Stimulated activated naive CD8-positive, alpha-beta T cell treated with anti-CD3 and anti-CD28 coated beads, Interleukin-15, amount 100 ng/mL, for 72 hours (primary cell): ENCODE data around the gene TEX30.

ENCODE experiments used
- ATAC-seq: fragments of 150-1000 bp; cut with Tn5 transposase; 2 replicates; pipeline ENCODE4 v1.10.0; 2021; ENCODE audit warnings: mild to moderate bottlenecking, moderate library complexity
- DNase-seq, 2 donors: peaks; one replicate each; pipeline ENCODE4 v3.0.0; 2021 to 2022
- H3K27ac Mint-ChIP-seq, 2 donors: one replicate each; pipeline ENCODE4 v1.8.0; 2022; ENCODE audit warnings: mild to moderate bottlenecking in 2 of 2, mixed read lengths in 2 of 2, moderate library complexity in 2 of 2
- H3K27me3 Mint-ChIP-seq: one replicate; pipeline ENCODE4 v1.8.0; 2022; ENCODE audit warnings: mixed read lengths
- H3K4me1 Mint-ChIP-seq: one replicate; pipeline ENCODE4 v1.8.0; 2022; ENCODE audit warnings: mild to moderate bottlenecking, mixed read lengths
- H3K4me3 Mint-ChIP-seq, 2 donors: one replicate each; pipeline ENCODE4 v1.8.0; 2022; ENCODE audit warnings: mild to moderate bottlenecking in 2 of 2, mixed read lengths in 2 of 2, moderate library complexity in 1 of 2
- H3K9me3 Mint-ChIP-seq, 2 donors: one replicate each; pipeline ENCODE4 v1.8.0; 2022; ENCODE audit warnings: mixed read lengths in 2 of 2

The TEX30 gene

DNA sequence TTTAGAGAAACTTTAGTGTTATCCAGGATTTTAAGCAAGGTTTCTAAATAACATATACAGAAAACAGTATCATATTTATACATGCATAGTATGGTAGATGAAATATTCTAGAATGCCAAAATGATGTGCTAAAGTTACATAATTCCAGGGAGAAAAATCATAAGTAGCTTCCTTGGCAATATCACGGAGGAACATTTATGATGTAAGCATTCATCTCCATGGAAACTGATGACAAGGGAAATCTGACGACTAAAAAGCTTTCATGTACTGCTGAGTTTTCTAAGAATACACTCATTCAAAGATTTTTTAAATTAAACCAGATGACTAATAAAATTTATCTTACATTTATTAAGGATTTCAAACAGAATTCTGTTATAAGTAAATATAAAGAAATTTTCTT, 4.7 kb downstream of the TEX30 start:
- no peak overlapping the region for H3K4me3 Mint-ChIP-seq
- DNase-seq: no peak
- no peaks in the 10 kb centered on the region for H3K27me3 Mint-ChIP-seq
- H3K27ac Mint-ChIP-seq: no peak overlapping the region
- no peaks in the 10 kb centered on the region for H3K9me3 Mint-ChIP-seq
- no peak for ATAC-seq
- H3K4me1 Mint-ChIP-seq: peaks cover 37% of the 10 kb centered on the region

DNA sequence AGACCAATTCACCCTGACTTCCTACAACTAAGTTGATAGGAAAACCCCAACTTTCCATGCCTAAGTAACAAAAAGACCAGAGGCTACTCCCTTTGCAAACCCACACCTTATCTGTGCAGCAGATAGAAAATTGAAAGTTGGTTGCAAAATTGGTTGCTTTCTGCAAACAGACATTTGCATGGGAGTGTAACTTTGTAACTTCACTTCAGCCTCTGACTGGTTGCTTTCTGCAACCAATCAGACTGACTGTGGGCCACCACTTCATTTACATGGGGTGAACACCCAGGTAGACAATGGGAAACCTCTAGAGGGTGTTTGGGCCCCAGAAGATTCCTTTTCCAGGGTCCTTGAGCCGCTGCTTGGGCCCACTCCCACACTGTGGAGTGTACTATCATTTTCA, 9.8 kb downstream of the TEX30 start:
- Mint-ChIP-seq H3K4me1 (no peaks in the 10 kb centered on the region), H3K27me3 (no peaks in the 10 kb centered on the region), H3K4me3 (no peak overlapping the region), H3K9me3 (no peaks in the 10 kb centered on the region), H3K27ac (no peak overlapping the region)
- no peak for ATAC-seq
- DNase-seq: no peak

DNA sequence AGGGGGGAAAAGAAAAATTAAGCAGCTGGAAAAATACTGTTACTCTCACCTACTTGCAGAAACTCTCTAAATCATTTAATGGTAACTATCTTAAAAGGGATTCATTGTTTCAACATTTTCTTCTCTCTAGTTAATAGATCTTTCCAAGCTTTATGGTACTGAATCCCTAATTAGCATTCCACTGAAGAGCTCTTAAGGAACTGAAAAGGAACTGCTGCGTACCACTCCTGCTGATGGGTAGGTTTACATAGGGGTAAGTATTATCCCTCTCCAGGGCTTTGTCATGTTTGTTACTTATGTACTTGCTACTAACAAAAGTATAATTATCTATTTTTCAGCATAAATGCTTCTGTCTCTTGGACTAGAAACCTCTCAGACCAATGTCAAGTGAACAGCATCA, 12.5 kb downstream of the TEX30 start:
- H3K9me3 Mint-ChIP-seq: no peaks in the 10 kb centered on the region
- ATAC-seq (no peak), DNase-seq (no peak)
- no peaks in the 10 kb centered on the region for H3K27me3 Mint-ChIP-seq
- H3K4me3 Mint-ChIP-seq: no peak overlapping the region
- no peak overlapping the region for H3K27ac Mint-ChIP-seq
- H3K4me1 Mint-ChIP-seq: no peaks in the 10 kb centered on the region

DNA sequence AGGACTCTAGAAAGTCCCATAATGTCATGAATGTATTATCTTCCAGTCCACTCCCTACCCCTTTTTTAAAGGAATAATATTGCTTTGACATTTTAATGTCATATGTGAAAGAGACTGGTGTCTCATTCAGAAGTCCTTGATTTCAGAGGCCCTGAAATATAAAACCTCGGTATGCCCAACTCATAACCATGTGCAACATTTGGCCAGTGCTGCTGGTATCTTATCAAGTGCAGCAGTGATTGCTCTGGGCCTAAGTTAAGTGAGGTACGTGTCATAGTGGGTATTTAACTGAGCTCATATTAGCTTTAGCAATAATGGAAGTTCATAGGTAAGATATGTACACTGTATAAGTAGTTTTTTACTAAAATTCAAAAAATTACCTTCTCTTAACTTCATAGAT, 14.7 kb downstream of the TEX30 start:
- DNase-seq: no peak
- no peaks in the 10 kb centered on the region for H3K4me1 Mint-ChIP-seq
- no peaks in the 10 kb centered on the region for H3K27me3 Mint-ChIP-seq
- no peak overlapping the region for H3K27ac Mint-ChIP-seq
- H3K4me3 Mint-ChIP-seq: no peak overlapping the region
- H3K9me3 Mint-ChIP-seq: no peaks in the 10 kb centered on the region
- ATAC-seq: no peak

DNA sequence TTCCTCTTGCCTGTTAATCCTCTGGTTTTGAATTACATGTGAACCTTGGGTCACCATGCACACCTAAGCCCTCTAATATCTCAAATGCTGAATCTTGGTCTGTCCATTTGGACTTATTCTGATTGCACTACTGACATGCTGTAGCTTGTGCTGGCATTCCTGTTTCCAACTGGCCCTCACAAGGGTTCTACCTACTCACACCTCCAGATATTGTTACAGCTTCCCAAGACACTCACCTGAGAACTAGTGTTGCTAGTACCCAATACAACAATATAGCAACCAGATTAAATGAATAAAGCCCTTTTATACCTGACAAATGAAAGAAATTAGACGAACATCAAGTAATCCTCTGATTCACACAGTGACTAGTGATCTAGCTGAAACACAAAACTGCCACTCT, 16.6 kb downstream of the TEX30 start:
- Mint-ChIP-seq H3K27me3 (no peaks in the 10 kb centered on the region), H3K27ac (no peak overlapping the region), H3K4me3 (no peak overlapping the region), H3K4me1 (no peaks in the 10 kb centered on the region), H3K9me3 (peaks cover 0 to 5% of the 10 kb centered on the region in 2 donors)
- DNase-seq (no peak), ATAC-seq (no peak)

DNA sequence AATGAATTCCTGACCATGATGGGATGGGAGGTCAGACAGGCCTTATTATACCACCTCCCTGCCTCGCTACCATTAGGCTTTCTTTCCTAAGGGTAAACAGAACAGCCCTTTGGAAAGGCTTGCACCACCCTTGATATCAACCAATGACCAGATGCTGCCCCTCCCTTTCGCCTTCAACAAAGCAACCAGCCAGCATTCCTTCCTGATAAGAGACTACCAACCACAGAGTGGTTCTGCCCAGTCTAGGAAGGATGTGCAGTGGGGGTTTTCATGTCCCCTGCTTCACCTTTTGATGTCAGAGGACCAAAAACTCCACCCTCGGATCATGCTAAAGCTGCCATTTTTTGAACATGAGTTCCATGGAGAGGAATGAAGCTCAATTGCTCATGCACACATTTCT, 21.7 kb downstream of the TEX30 start:
- Mint-ChIP-seq H3K4me3 (no peak overlapping the region), H3K9me3 (peaks cover 10 to 11% of the 10 kb centered on the region in 2 donors), H3K4me1 (no peaks in the 10 kb centered on the region), H3K27me3 (peaks cover 19% of the 10 kb centered on the region), H3K27ac (no peak overlapping the region)
- no peak for ATAC-seq
- DNase-seq: no peak

DNA sequence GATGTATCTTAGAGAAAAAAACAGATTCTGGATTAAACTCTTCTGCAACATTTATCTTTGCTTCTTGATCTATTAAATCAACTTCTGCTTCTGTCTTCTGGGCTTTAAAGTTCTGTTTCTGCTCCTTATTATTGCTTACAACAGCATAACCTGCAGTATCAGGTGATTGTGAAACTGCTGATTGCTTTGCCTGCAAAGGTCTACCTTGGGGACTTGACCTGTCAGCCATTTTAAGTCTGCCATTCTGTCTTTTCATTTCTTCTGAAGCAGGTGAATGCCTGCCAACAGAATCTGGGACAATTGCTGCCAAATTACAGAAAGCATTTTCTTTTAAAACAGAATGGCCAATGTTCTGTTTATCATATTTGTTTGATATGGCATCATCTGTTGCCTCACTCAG, 31.1 kb downstream of the TEX30 start:
- H3K27me3 Mint-ChIP-seq: peaks cover 56% of the 10 kb centered on the region
- H3K4me3 Mint-ChIP-seq: no peak overlapping the region
- H3K4me1 Mint-ChIP-seq: no peaks in the 10 kb centered on the region
- ATAC-seq (no peak), DNase-seq (no peak)
- H3K27ac Mint-ChIP-seq: no peak overlapping the region
- H3K9me3 Mint-ChIP-seq: peaks cover 1 to 21% of the 10 kb centered on the region in 2 donors

DNA sequence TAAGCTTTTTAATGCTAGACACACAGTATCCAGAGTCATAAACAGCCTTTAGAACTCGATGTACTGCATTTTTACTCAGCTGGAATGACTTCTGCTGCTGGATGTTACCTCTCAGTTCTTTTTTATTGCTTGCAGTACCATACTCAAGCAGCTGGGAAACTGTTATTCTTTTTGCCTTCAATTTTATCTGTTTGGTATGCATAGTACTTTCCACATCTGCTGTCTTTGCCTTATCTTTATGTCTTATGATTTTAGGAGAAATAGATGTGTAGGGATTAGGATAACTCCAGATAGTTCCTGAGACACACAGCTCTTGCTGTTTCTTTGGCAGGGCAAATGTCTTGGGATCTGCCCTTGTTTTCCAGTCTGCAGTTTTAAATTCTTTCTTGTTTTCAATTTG, 31.5 kb downstream of the TEX30 start:
- Mint-ChIP-seq H3K27ac (no peak overlapping the region), H3K27me3 (peaks cover 53% of the 10 kb centered on the region), H3K4me3 (no peak overlapping the region), H3K4me1 (no peaks in the 10 kb centered on the region), H3K9me3 (peaks cover 0 to 20% of the 10 kb centered on the region in 2 donors)
- ATAC-seq (no peak), DNase-seq (no peak)

DNA sequence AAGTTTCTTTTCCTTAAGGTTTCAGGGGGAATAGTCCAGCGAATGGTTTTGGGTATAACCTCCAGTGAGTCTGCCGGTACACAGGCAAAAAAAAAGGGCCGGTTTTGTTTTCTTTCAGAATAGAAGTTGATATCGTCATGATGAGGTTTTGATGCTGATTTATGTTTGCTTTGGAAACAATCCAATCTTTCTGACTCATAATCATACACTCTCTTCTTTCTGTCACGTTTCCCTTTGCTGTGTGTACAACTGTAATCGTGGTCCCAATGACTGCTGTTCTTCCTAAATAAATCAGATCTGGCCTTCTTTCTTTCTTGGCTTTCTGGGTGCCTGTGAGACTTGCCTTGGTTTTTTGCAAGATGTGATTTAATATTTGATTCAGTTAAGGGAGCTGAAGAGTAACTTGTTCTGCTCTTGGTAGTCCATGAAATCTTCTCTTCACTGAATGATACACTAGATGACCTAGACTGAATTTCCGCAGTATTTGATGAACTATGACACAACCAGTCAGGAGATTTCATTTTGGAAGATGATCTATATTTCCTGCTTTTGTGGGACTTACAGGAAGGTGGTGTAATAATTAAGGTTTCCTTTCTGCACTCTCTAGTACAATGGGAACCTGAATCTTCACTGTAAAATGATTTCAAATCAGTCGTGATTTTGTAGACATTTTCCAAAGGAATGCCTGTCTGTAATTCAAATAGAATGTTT, 43.9 kb downstream of the TEX30 start:
- DNase-seq (no peak), ATAC-seq (peak; percentile 23)
- H3K27ac Mint-ChIP-seq: no peak overlapping the region
- peaks cover 4% of the 10 kb centered on the region for H3K4me1 Mint-ChIP-seq
- no peak overlapping the region for H3K4me3 Mint-ChIP-seq
- H3K27me3 Mint-ChIP-seq: no peaks in the 10 kb centered on the region
- H3K9me3 Mint-ChIP-seq: no peaks in the 10 kb centered on the region

DNA sequence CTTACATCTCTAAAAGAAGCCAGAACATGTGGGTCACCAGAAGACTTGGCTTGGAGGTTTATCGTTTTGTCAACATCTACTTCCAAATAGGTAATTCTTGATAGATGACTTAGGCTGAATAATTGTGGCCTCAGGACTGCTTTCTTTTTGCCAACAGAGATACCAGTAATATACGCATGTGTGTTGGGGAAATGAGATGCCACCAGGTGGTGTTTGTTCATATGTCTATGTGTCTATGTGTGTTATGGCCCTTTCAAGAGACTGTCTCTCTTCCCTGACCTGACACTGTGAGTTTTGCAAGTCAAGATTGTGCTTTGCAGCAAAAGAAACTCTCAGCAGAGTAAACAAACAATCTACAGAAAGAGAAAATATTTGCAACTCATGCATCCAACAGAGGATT, 47.2 kb downstream of the TEX30 start:
- no peak for DNase-seq
- H3K4me1 Mint-ChIP-seq: peaks cover 4% of the 10 kb centered on the region
- H3K9me3 Mint-ChIP-seq: no peaks in the 10 kb centered on the region
- H3K4me3 Mint-ChIP-seq: no peak overlapping the region
- H3K27ac Mint-ChIP-seq: no peak overlapping the region
- no peak for ATAC-seq
- peaks cover 12% of the 10 kb centered on the region for H3K27me3 Mint-ChIP-seq

DNA sequence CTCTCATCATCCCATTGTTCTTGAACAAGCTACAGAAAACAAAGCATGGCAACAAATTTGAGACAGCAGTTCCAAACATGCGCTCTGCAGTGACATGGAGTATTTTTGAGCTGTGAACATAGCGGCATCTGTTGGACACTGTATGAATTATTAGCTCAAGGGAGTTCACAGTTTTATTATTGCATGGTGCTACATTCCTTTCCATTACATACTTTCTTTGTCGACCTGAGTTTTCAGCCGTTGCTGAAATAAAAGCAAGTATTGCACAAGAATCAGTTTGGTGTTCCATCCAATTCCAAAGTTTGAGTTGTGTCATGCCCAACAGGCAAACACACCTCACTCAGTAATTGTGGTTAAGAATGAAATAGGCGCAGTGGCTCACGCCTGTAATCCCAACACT, 48.7 kb downstream of the TEX30 start:
- H3K4me3 Mint-ChIP-seq: no peak overlapping the region
- no peaks in the 10 kb centered on the region for H3K9me3 Mint-ChIP-seq
- ATAC-seq: peak; percentile 69
- no peak for DNase-seq
- peaks cover 12% of the 10 kb centered on the region for H3K27me3 Mint-ChIP-seq
- no peak overlapping the region for H3K27ac Mint-ChIP-seq
- peaks cover 4% of the 10 kb centered on the region for H3K4me1 Mint-ChIP-seq

DNA sequence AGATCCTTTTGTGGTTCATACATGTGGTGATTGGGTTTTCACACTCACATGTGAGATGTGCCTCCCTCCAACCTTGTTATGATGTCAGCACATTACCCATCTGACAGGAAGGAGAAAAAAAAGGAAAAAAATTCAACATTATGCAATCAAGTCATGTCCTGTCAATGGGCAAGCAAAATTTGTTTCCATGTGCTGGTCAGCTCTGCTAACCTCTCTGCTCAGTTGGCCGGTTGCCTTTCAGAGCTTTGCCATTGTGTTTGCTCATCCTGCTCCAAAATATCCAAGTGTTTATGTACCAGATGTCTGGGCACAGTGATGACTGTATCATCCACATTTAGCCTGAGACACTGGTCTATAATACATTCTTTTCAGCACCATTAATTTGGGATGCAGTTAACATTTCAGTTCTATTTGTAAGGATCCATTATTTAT, 51.8 kb downstream of the TEX30 start:
- Mint-ChIP-seq H3K4me3 (no peak overlapping the region), H3K27ac (no peak overlapping the region), H3K27me3 (peaks cover 12% of the 10 kb centered on the region), H3K9me3 (no peaks in the 10 kb centered on the region), H3K4me1 (no peaks in the 10 kb centered on the region)
- no peak for DNase-seq
- ATAC-seq: no peak

DNA sequence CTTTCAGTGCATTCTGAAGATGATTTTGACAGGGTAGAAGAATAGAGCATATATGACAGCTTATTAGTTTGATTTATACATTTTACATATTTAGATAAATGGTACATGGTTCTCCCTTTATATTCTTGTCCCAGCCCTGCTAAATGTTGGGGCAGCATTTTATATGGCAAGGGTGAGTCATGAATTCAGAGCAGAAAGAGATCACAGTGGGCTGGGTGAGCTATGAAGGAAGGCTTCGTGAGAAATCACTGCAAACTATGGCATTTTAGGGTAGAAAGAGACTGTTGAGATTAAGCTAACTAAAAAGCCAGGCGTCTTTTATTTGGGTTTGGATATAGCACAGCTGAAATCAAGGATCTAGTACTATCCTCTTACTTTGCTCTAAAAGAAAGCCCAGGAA, 54.8 kb downstream of the TEX30 start:
- H3K27me3 Mint-ChIP-seq: peaks cover 12% of the 10 kb centered on the region
- no peak for DNase-seq
- H3K4me1 Mint-ChIP-seq: no peaks in the 10 kb centered on the region
- H3K4me3 Mint-ChIP-seq: no peak overlapping the region
- no peak for ATAC-seq
- no peaks in the 10 kb centered on the region for H3K9me3 Mint-ChIP-seq
- no peak overlapping the region for H3K27ac Mint-ChIP-seq
